HG03460 (cell line): ENCODE data around the gene RNF181.
A peak's percentile ranks its signal among the peaks of the same experiment; 100 is the strongest.
"Not testable (repeated sequence)": the region's sequence is repeated elsewhere in the genome, so short reads cannot be mapped to it uniquely, and the experiment has no call there.

ENCODE experiments used
- ATAC-seq: cut with Tn5 transposase; IDR thresholded peaks from one replicate; pipeline ENCODE4 v1.9.1; 2021; ENCODE audit not compliant: unreplicated experiment

The RNF181 gene

GRCh38 chr2:85594715-85595300, 737 bp upstream of the RNF181 start:
- no peak for ATAC-seq

DNA sequence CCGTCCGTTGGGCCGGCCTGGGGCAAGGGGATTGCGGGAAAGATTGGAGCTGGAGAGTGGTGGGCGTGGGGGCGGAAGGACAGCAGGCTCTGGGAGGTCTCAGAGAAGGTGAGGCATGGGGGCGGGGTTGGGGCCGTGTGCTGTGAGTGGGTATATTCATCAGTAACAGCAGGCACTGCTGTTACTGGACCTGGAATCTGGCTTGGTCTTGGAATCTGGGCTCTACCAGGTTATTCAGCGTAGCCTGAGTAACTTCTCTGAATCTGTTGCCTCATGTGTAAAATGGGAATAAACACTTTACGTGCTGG, 435 bp downstream of the RNF181 start:
- ATAC-seq, result no peak

DNA sequence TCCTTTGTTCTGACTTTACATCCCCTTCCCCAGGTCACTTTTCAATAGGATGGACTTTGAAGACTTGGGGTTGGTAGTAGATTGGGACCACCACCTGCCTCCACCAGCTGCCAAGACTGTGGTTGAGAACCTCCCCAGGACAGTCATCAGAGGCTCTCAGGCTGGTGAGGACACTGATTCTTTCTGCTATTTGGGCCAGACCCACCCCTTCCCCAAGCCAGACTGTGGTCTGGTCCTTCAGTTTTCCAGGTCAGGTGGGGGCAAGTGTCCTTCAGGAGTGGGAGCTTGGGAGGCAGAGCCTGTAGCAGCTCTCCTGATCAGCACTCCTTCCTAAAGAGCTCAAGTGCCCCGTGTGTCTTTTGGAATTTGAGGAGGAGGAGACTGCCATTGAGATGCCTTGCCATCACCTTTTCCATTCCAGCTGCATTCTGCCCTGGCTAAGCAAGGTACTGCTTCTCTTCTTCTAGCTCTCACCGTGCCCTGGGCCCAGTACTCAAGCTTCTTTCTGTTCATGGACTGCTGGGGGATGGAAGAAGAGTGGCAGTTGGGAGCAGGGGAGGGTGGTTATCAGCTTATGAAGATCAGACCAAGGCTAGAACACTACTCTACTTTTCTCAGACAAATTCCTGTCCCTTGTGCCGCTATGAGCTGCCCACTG, 1.1 kb downstream of the RNF181 start:
- ATAC-seq, result no peak

GRCh38 chr2:85597241-85597640, 1.7 kb downstream of the RNF181 start:
- ATAC-seq, result no peak

DNA sequence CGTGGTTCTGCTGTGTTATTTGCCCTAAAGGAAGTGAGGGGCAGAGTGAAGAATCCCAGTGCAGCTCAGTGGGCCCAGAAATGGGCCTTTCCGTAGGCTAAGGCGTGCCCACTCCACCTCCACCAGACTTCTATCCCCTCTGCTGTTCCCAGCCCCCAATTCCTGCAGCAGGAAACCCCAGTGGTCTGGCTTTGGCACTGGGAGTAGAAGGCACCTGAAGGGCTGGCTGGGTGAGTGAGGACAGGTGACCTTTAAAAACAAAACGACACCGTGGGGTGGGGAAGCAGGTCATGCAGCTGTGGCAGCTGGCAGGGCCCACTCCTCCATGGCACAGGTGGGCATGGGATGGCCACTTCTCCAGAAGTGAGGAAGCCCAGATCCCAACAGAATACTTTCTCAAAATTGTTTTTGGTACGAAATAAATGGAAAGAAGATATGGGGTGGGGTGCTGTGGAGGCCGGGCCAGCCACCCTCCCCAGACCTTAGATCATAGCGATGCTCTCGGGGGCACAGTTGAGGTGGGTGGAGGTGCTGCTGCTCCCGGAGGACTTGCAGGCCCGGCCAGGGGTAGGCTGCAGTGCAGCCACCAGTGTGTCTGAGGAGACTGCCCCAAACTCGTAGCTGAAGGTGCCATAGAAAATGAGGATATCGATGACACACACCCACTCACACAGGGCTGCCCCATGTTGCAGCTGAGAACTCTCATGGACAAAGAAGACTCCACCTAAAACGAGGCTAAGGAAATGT, 3.2 kb downstream of the RNF181 start:
- ATAC-seq, result no peak

GRCh38 chr2:85599468-85600234, 4.1 kb downstream of the RNF181 start:
- ATAC-seq, result no peak

DNA sequence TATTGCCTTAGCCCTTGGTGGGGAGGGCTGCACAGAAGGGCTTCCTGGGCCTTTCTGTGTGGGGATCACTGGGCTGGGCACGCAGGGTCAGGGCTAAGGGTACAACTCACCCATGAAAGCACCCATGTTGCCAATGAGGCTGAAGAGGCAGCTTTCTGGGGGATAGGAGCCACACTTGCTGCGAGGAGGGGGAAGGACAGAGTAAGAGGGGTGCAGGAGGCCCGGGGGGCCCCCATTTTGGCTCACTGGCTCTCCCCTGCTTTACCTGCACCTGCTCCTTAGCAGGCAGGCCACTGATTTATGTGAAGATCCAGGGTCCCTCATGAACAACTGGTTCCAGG, 4.7 kb downstream of the RNF181 start:
- no peak for ATAC-seq

DNA sequence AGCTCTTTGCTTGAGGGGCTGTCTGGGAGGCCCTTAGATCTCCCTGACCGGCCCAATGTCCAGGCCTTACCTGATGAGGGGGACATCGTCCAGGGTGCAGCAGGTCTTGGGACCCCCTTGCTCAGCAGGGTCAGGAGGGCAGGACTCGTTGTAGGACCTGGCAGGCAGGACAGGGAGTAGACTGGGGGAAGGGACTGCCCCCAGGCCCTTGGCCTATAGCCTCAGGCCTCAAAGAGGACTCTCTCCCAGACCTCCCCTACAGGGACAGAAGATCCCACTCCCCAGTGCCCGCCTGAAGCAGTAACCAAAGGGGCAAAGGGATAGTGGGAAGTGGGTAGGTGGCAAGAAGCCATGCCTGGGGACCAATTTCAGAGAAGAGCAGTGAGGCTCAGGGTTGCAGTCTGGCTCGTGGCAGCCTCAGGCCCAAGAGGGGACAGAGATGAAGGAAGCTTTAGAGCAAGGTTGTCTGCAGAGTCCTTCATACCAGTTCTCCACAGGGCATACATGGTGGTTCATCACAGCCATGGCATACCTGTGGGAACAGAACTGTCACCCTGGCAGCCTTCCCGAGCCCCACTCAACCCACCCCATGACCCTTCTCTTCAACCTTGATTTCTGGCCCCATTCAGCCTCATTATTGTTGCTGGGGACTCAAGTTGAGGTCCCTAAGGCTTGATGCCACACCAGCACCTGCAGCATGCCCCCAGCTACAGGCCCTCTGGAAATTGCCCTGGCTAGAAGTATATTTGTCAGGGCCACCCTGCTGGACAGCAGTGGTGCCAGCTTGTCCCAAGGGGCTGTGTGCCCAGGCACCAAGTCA, 5.6 kb downstream of the RNF181 start:
- ATAC-seq, result no peak

- peak; percentile 34 for ATAC-seq
Measured at GRCh38 chr2:85601771-85602475, 6.4 kb downstream of the RNF181 start.

- ATAC-seq, result peak; percentile 97
Measured at GRCh38 chr2:85602476-85603234, 7.1 kb downstream of the RNF181 start, which contains the start of gene TMEM150A. TSS of gene TMEM150A (minus strand) at chr2:85602698. CDS start at chr2:85601948, 750 bp downstream.

GRCh38 chr2:85604133-85604444, 8.5 kb downstream of the RNF181 start:
- not testable (repeated sequence) for ATAC-seq

DNA sequence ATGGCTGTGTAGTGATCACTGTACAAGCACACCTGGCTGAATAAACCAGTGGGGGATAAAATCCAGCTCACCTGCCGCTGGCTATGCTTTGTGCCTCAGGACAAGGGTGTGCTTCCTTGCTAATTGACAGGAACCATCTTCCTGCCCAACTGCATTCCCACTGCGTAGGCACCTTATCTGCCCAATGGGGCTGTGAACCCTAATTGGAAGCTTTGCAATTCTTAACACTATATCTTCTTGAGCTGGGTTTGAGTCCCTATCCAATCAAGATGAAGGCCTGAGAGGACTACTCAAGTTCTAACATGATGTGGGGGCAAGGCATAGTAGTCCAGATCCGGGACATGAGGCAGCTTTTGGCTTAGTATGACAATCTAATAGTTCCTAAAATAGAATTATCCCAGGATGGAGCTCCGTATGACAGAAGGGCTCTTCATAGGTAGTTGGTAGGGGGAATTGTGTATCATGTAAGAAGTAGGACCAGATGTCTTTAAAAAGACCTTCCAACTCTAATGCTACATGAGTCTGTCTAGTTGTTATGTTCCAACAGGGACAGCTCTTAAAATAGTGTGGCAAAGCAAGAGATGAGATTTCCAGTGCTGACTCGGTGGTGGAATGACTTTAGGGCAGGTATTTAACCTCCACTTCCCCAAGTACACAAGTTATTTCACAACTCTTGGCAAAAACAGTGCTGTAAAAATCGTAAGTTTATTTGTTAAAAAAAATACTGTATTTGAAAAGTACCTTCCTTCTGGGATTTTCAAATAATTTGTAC, 9.2 kb downstream of the RNF181 start:
- ATAC-seq, result no peak

GRCh38 chr2:85605406-85606115, 10.0 kb downstream of the RNF181 start:
- no peak for ATAC-seq

DNA sequence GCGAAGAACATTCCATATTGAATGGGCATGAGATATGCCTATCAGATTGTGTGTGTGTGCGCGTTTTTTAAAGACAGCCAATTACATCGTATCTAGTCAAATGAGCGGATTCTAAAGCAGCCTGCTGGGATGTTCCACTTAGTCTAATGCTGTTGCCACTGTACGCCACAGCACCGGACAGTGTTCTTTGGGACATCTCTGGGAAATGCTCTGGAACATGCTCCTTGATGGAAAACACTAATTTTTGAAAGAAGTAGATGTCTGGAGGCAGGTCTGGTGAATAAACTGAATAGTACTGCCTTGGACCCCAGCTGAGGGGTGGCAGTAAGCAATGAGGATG, 10.5 kb downstream of the RNF181 start:
- no peak for ATAC-seq

GRCh38 chr2:85607268-85608215, 12.0 kb downstream of the RNF181 start:
- no peak for ATAC-seq

GRCh38 chr2:85611217-85611704, 15.7 kb downstream of the RNF181 start:
- peak; percentile 12 for ATAC-seq
